ENCODE data around the gene XRN1. TPM values are rescaled to one million over a fixed set of nuclear protein-coding genes. Genes with fewer than 3 reads are reported as not detected.
A peak's percentile ranks its signal among the peaks of the same experiment; 100 is the strongest.

XRN1 gene
- total RNA-seq, 1 donor from 2014 or later = 16.9 TPM

- DNase-seq (ENCODE audit: low read depth) = peak; percentile 28
Measured at GRCh38 chr3:142279965-142280590, 167.8 kb downstream of the XRN1 start.

GRCh38 chr3:142278451-142278850 is 169.4 kb downstream of the XRN1 start:
- no peak overlapping the region for H3K4me3 ChIP-seq (ENCODE audit: low read depth, low read length)
- H3K36me3 ChIP-seq (ENCODE audit: control insufficient read depth, insufficient read depth, low read length) = no peaks in the 10 kb centered on the region
- H3K27me3 ChIP-seq (ENCODE audit: control insufficient read depth, insufficient read depth, low read length) = no peaks in the 10 kb centered on the region
- TF ChIP-seq CTCF (IDR thresholded peaks at IDR 0.05; ENCODE audit: insufficient read depth, low read length, poor library complexity, severe bottlenecking) = no peak
- DNase-seq (ENCODE audit: low read depth) = no peak

More at GRCh38 chr3:142279965-142280590, 167.8 kb downstream of the XRN1 start:
- peak; percentile 46 for TF ChIP-seq CTCF (IDR thresholded peaks at IDR 0.05; ENCODE audit: insufficient read depth, low read length, poor library complexity, severe bottlenecking)
- H3K36me3 ChIP-seq (ENCODE audit: control insufficient read depth, insufficient read depth, low read length) = no peaks in the 10 kb centered on the region
- no peaks in the 10 kb centered on the region for H3K27me3 ChIP-seq (ENCODE audit: control insufficient read depth, insufficient read depth, low read length)
- H3K4me3 ChIP-seq (ENCODE audit: low read depth, low read length) = no peak overlapping the region

GRCh38 chr3:142276781-142277180 is 171.1 kb downstream of the XRN1 start:
- Histone ChIP-seq H3K36me3 (ENCODE audit: control insufficient read depth, insufficient read depth, low read length) (no peaks in the 10 kb centered on the region), H3K27me3 (ENCODE audit: control insufficient read depth, insufficient read depth, low read length) (no peaks in the 10 kb centered on the region), H3K4me3 (ENCODE audit: low read depth, low read length) (no peak overlapping the region)
- DNase-seq (ENCODE audit: low read depth) = no peak
- no peak for TF ChIP-seq CTCF (IDR thresholded peaks at IDR 0.05; ENCODE audit: insufficient read depth, low read length, poor library complexity, severe bottlenecking)

- Histone ChIP-seq H3K4me3 (ENCODE audit: low read depth, low read length) (no peak overlapping the region), H3K36me3 (ENCODE audit: control insufficient read depth, insufficient read depth, low read length) (no peaks in the 10 kb centered on the region), H3K27me3 (ENCODE audit: control insufficient read depth, insufficient read depth, low read length) (no peaks in the 10 kb centered on the region)
- DNase-seq (ENCODE audit: low read depth) = no peak
- TF ChIP-seq CTCF (IDR thresholded peaks at IDR 0.05; ENCODE audit: insufficient read depth, low read length, poor library complexity, severe bottlenecking) = no peak
Measured at GRCh38 chr3:142275856-142276255, 172.0 kb downstream of the XRN1 start.

- no peak for DNase-seq (ENCODE audit: low read depth)
- no peak for TF ChIP-seq CTCF (IDR thresholded peaks at IDR 0.05; ENCODE audit: insufficient read depth, low read length, poor library complexity, severe bottlenecking)
- H3K4me3 ChIP-seq (ENCODE audit: low read depth, low read length) = no peak overlapping the region
- no peaks in the 10 kb centered on the region for H3K27me3 ChIP-seq (ENCODE audit: control insufficient read depth, insufficient read depth, low read length)
- H3K36me3 ChIP-seq (ENCODE audit: control insufficient read depth, insufficient read depth, low read length) = no peaks in the 10 kb centered on the region
Measured at GRCh38 chr3:142274908-142275307, 172.9 kb downstream of the XRN1 start.

- TF ChIP-seq CTCF (IDR thresholded peaks at IDR 0.05; ENCODE audit: insufficient read depth, low read length, poor library complexity, severe bottlenecking) = no peak
- Histone ChIP-seq H3K36me3 (ENCODE audit: control insufficient read depth, insufficient read depth, low read length) (no peaks in the 10 kb centered on the region), H3K27me3 (ENCODE audit: control insufficient read depth, insufficient read depth, low read length) (no peaks in the 10 kb centered on the region), H3K4me3 (ENCODE audit: low read depth, low read length) (no peak overlapping the region)
- no peak for DNase-seq (ENCODE audit: low read depth)
Measured at GRCh38 chr3:142273501-142273900, 174.3 kb downstream of the XRN1 start.
